HTR-8/SVneo (cell line): ENCODE data around the gene LIM2.
A peak's percentile ranks its signal among the peaks of the same experiment; 100 is the strongest.
"Not testable (repeated sequence)": the region's sequence is repeated elsewhere in the genome, so short reads cannot be mapped to it uniquely, and the experiment has no call there.

ENCODE experiments used
- DNase-seq: peaks from one replicate; pipeline ENCODE4 v3.0.0; 2011; ENCODE audit warnings: low spot score, mixed read lengths; ENCODE audit not compliant: insufficient read length
- FAIRE-seq: peaks from 2 replicates; lab custom pipeline; 2011; peaks lifted over from hg19 to GRCh38; lab: Jason Lieb, UNC

The LIM2 gene

DNA sequence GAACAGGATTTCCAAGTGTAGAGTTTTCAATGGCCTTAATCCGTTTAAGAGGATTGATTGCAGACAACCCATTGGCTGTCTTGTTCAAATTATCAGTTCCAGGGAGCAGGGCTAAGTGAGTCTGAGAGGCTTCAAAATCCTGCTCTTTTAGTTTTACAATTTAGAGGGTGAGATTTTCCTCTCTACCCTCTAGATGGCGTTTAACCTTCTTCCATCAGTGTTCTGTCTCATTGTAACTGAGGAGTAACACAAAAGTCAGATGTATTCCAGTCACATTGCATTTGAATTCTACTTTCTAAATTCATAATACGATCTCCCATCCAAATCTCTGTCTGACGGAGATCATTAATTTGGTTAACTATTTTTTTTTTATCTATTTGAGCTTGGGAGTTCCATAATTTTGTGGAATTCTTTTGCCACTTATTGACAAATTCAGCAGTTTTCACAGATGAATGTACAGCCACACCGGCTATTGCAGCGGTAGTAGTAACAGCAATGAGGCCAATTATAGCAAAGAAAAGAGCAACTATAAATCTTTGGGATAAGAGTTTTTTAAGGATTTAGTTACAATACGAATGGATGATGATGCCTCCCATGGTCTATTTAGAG is 10.4 kb upstream of the LIM2 start:
- peak; percentile 31 for DNase-seq
- FAIRE-seq: no peak

DNA sequence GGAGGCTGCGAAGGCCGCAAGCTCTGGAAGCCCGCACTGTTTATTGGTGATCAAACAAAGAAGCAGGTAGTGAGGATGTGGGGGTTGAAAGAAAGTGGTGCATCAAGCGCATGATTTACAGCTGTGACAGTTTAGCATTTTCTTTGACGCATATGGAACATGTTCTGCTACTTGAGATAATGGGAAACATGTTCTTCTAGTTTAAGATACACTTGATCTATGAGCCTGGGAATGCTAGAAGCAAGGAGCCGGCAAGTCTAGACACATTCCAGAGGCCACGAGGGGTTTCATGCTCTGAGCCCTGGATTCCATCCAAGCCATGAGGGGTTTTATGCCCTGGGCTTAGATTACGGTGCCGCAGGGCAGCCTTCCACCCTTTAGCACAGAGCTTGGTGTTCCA is 9.7 kb upstream of the LIM2 start:
- not testable (repeated sequence) for DNase-seq, FAIRE-seq

DNA sequence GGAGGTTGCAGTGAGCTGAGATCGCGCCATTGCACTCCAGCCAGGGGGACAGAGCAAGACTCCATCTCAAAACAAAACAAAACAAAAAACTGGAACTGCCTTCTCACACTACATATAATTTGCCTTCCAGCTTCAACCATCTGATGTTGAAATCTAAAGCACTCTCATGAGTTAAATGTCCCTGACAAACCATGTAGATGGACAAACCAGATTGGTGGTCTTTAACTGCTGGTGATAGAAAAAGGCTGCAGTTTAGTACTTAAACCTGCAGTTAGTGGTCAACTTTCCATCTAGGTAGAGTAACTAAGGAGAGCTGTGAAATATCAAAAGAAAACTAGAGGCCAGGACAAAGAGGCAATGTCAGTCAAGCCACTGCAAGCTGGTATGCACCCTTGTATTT is 8.4 kb upstream of the LIM2 start:
- FAIRE-seq (no peak), DNase-seq (no peak)

DNA sequence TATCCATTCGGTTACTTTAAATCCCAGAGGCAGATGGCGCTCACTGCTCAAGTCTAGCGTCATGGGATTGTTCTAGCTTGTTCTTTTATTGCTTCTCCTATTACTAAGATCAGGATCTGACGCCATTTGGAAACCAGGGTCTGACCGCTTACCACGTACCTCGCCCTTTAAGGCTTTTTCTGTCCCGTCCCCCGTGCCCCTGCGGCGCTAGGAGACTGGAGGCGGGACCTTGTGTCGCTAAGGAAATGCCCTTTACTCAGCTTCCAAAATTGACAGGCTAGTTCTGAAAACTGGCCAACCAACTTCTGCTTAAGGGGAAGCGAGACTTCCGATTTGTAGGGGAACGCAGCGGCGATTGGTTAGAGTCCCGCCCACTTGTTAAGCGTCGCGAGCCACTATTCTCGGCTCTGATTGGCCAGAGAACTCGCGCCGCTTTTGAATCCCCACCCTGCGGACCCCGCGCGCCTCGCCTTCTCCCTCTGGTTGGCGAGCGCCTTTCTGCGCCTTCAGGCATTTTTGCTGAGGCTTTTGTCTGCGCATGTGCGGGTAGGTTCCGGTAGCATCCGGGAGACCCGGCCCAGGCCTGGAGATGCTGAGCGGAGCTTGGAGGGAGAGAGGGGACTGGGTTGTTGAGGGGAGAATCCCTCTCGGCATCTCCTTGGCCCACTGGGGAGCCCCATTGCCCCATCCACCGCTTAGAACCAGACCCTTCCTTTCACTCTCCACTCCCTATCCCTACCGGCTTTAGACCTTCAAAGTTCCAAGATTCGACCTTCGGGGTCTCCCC is 6.5 kb upstream of the LIM2 start:
- FAIRE-seq: peak; percentile 63
- DNase-seq: peak; percentile 96

DNA sequence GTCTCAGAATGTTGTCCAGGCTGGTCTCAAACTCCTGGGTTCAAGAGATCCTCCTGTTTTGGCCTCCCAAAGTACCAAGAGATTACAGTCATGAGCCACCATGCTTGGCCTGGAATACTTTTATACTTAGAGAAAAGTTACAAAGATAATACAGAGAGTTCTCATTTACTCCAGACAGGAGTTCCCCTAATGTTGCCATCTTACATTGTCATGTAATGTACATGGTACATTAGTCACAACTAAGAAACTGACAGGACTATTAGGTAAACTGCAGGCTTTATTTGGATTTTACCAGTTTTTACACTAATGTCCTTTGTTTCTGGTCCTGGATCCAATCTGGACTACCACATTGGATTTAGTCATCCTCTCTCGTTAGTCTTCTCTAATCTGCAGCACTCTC is 4.9 kb upstream of the LIM2 start:
- DNase-seq: no peak
- FAIRE-seq: no peak

DNA sequence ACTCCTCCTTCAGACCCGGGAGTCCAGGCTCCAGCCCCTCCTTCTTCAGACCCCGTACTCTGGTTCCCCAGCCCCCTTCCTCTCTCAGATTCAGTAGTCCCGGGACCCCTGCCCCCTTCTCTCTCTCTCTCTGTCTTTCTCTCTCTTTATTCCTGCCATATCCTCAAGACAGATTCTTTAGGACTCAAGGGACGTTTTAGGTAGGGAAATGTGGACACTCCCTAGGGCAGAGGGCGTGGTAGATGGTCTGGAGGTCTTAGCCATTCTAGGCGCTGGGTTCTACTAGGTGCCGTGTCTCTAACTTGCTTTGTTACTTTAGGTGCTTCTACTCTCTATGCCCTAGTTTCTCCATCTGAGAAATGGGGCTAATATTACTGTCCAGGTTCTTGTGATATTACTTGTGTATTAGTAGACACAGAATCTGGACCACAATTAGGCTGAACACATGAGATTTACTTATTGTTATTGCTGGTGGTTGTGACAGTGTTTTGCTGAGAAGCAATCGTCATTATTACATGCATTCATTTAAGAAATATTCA is 3.4 kb upstream of the LIM2 start:
- no peak for DNase-seq
- FAIRE-seq: no peak

DNA sequence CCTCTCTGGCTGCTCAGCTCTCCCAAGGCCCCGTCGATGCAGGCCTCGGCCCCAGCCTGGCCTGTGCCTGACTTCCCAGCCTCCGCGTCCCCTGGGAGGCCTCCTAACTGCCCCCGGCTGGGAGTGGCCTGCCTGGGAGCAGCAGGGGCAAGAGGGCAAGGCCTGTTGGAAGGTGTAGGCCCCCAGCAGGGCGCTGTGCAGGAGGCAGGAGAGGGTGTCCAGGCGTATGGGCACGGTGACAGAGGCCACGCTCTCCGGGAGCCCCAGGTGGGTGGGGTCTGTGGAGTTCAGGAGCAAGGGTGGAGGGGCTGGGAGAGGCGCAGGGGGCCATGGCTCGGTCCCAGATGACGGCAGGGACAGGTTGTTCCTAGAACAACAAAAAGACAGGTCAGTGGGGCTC is 1.4 kb upstream of the LIM2 start:
- no peak for FAIRE-seq

DNA sequence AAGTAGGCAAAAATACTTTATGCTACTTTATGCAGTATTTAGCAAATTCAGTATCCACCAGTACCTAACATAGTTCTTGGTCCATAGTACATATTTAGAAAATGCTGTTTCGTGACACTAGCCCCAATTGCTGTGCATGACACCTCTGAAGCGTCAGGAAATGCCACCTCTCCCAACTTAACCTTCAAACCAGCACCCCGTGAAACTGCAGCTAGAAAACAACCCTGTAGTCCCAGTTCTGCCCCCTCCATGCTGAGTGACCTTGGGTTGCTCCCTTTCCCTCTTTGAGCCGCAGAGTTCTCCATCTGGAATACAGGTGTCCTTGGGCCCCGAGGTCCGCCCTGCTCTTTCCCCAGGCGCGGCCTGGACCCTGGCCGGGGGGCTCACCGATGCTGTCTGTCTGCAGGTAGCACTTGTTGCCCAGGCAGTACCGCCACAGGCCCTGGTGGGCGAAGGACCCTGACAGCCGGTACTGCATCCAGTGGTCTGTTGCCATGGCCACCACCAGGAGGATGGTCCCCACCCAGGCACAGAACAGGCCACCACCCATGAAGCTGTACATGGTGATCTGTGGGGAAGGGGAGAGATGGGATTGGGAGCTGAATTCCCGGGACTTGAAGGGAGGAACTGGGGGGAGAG is 773 bp downstream of the LIM2 start:
- no peak for DNase-seq
- no peak for FAIRE-seq

More for the DNA sequence above, 1.4 kb upstream of the LIM2 start:
- no peak for DNase-seq

DNA sequence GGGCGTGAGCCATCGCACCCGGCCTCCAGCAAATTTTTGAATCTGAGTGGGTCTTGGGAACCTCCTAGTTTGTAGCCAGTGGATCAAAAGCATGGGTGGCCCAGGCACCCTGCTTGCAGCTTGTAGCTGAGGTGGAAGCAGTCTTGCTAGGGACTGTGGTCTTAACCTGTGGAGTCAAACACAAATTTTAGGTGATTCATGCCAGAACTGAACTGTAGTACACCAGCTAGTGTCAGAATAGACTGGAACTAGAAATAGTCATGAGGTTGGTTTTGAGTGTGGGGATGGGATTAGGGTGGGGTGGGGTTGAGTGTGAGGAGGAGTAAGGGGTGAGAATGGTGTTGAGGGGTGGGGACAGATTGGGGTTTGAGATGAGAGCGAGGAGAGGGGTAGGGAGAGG is 5.8 kb downstream of the LIM2 start:
- FAIRE-seq (no peak), DNase-seq (no peak)

DNA sequence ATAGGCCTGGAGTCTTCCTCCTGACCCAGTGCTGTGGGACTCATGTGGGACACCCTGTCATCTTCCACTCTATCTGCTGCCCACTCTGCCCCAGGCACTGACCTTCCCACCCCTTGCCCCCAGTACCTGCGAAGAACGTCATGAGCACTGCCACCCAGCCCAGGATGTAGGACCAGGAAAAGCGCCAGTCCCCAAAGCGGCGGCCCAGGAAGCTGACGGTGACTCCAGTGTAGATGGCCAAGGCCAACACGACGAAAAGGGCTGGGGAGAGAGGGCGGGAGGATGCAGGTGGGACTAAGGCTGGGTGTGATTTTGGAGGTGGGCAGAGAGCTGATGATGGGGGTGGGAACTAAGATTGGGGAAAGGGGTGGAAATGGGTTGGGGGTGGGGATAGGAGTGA is 7.4 kb downstream of the LIM2 start:
- no peak for FAIRE-seq
- no peak for DNase-seq

DNA sequence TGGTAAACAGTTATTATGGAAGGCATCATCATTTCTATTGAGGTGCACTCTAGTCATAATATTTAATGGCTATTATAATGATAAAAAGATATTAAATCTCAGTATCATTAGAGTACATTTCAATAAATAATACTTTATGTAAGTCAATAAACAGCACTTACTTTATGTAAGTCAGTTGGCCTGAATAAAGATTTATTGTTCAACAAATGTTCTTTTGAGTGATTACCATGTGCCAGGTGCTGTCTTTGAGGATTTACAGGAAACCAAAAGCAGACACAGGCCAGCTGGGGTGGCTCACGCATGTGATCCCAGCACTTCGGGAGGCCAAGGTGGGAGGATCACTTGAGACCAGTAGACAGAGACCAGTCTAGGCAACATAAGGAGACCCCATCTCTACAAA is 10.4 kb downstream of the LIM2 start:
- DNase-seq (no peak), FAIRE-seq (no peak)

DNA sequence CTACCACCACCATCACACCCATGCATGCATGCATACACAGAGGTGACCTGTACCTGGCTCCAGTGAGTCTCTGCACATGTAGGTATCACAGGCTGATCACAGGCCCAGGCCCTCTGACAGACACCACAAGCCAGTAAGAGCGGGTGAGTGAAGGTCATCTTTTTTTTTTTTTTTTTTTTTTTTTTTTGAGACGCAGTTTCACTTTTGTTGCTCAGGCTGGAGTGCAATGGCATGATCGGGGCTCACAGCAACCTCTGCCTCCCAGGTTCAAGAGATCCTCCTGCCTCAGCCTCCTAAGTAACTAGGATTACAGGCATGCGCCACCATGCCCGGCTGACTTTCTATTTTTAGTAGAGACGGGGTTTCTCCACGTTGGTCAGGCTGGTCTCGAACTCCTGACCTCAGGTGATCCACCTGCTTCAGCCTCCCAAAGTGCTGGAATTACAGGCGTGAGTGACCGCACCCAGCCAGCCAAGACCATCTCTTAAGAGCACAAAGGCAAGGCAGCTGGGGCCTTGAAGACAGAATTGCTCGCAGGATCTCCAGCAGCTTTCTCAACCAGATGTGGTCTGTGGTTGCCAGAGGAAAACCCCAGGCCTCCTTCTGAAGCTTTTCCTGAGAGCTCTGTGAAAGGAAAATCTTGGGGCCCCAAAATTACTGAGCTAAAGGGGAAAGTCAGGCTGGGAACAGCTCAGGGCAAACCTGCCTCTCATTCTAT is 12.1 kb downstream of the LIM2 start:
- FAIRE-seq: no peak

DNA sequence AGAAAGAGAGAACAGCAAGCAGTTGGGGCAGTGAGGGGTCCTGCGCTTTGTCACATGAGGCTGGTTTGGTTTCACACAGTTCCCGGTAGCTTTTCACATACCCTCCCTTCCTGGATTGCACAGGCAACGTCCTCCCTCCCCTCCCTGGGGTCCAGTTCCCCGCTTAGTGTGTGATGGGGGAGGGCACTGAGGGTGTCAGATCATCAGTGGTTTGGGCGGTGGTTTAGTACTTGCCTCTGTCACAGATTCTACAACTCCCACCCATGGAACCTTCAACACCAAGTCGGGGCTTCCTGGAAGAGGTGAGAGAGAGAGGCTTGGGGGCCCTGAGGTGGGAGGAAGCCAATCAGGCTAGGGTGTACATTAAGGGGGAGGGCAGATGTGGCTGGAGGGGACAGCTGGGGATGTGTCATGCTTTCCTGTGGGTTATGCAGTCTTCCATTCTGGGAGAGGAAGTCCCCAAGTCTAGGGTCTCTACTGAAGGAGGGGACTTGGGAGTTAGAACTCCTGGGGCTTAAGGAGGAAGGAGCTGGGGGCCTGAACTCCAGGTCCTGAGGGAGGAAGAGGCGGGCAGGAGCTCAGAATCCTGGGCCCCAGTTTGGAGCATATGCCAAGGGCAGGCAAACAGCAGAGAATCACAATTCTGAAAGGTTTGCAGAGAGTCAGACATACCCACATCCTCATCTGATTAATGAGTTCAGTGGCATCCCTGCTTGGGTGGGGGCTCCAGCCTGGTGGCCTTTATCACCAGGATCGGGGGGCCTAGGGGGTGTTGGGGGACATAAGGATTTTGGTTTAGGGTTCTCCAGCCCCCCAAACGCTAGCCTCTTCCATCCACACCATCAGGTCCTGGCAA is 14.9 kb downstream of the LIM2 start, which contains the start of gene NKG7:
TSS of gene NKG7 (minus strand) at position 6 of the 856 bp plus-strand sequence. CDS start 119 bp downstream, outside the sequence.
- no peak for FAIRE-seq
- no peak for DNase-seq

More for the DNA sequence above, 12.1 kb downstream of the LIM2 start:
- no peak for DNase-seq

DNA sequence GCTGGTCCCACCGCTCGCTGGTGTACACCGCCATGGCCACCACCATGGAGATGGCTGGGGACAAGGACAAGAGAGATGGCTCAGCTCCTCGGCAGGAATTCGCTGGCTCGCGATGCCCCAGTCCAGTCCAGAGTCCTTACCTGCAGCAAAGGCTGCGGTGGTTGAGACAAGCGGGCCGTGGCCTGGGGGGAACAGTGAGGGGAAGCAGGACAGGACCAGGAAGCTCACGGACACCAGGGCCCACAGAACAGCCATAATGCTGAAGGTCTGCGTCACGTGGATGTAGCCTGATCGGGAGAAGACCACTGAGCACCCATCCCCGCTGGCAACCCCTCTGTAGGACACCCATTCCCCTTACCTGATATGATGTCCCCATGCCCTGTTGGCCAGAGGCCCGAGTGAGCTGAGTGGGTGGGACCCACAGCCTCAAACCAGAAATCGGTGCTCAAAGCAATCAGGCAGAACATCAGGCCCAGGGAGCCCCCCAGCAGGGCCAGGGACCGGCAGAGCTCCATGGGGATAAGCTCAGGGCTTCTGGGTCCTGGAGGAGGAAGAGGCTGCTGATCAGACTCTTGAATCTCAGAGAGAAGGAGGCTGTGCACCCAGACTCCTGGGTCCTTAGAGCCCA is 15.6 kb downstream of the LIM2 start:
- FAIRE-seq: no peak
- DNase-seq: no peak

DNA sequence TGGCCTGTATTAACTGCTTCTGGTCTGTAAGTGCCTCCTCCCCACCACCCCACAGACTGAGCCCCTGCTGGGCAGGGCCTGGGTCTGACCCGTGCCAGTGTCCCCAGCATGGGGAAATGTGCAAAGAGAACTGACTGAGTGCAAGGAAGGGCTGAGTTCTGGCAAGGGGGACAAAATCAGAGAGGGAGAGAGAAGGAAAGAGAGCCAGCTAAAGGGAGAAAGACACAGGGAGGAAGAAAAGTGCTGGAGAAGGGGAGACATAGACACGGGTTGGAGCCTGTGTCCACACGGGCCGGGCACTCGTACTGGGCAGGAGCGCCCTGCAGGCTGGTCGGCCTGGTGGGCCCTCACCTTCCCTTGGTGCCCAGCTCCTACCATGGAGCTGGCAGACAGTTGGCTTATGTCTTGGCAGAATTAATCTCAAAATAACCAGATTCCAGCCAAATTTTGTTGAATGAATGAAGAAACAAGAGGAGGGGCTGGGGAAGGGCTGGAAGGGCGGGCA is 16.5 kb downstream of the LIM2 start:
- FAIRE-seq: no peak
- DNase-seq: no peak

DNA sequence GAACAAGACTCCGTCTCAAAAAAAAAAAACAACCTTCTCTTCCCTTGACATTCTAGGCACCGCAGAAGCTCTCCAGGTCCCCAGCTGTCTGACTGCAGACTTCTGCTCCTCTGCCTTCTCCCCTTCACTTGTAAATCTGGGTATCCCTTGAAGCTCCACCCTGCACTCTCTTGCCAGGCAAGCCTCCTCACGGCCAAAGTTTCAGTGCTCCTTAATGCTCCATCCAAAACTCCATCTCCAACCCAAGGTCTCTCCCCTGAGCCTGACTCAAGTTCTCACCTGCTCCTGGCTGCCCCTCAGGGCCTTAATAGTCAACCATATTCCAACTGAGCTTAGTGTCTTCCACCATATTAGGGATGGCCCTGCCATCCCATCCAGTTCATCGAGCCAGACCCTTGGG is 17.5 kb downstream of the LIM2 start:
- FAIRE-seq: no peak
- no peak for DNase-seq

DNA sequence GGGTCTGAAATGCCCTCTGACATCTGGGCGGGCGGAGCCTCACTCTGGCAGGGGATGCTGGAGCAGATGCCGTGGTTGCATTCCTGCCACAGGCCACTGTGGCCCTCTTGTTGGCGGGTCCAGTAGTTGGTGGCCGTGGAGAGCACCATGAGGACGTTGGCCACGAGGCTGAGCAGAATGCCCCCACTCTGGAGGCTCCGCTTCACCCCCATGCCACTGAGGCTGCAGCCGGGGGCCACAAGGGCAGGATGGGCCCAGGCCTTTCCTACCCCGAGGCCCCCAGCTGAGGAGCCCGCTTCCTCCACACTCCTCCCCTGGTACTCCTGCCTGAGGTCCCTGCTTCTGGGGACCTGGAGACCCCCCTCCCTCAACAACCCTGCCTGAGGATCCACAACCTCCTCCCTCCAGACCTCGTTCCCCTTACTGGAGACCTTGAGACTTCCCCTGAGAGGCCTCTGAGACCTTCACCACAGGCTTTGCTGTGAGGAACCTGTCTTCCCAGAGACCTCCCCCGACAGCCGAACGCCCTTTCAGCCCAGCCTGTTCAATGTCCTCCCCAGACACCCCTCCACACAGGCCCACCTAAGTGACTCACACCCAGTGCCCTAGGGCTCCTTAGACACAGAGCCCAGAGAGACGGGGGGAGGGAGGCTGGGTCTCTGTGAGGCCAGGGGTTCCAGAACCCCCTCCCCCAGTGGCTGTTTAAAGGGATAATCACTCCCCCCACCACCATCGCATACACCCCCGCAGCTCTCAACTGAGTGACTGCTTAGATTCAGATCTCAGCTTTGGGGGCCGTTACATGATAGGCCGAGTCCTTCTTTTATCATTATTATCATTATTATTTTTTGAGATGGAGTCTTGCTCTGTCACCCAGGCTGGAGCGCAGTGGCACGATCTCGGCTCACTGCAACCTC is 19.1 kb downstream of the LIM2 start, which contains the start of gene CLDND2:
TSS of gene CLDND2 (minus strand) at position 638 of the 917 bp plus-strand sequence. CDS start at position 212, 426 bp downstream.
- no peak for FAIRE-seq
- no peak for DNase-seq
